ENCODE measurements around the gene MYH11.

MYH11 gene

DNA sequence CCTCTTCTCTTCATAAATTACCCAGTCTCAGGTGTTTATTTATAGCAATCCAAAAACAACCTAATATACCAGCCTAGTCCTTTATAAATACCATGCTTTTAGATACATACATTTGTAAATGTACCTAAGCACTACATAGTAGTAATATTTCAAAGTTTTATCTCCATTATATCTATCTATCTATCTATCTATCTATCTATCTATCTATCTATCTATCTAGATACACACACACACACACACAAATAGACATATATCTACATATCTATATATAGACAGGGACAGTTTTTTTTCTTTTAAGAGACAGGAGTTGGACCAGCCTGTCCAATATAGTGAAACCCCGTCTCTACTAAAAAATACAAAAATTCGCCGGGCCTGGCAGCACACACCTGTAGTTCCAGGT lies 25.7 kb upstream of the MYH11 start:
- H3K4me1 Mint-ChIP-seq = peaks cover 24% of the 10 kb centered on the region
- TF ChIP-seq, protein P1, sequence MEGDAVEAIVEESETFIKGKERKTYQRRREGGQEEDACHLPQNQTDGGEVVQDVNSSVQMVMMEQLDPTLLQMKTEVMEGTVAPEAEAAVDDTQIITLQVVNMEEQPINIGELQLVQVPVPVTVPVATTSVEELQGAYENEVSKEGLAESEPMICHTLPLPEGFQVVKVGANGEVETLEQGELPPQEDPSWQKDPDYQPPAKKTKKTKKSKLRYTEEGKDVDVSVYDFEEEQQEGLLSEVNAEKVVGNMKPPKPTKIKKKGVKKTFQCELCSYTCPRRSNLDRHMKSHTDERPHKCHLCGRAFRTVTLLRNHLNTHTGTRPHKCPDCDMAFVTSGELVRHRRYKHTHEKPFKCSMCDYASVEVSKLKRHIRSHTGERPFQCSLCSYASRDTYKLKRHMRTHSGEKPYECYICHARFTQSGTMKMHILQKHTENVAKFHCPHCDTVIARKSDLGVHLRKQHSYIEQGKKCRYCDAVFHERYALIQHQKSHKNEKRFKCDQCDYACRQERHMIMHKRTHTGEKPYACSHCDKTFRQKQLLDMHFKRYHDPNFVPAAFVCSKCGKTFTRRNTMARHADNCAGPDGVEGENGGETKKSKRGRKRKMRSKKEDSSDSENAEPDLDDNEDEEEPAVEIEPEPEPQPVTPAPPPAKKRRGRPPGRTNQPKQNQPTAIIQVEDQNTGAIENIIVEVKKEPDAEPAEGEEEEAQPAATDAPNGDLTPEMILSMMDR (IDR thresholded peaks at IDR 0.05) = no peak
- H3K36me3 Mint-ChIP-seq (ENCODE audit: low read depth) = peaks cover 44% of the 10 kb centered on the region
- H3K9me3 Mint-ChIP-seq = no peaks in the 10 kb centered on the region
- no peak overlapping the region for H3K4me3 Mint-ChIP-seq
- H3K27me3 Mint-ChIP-seq (ENCODE audit: low read depth, poor library complexity) = no peaks in the 10 kb centered on the region
- H3K27ac Mint-ChIP-seq = no peak overlapping the region
- DNase-seq = no peak

DNA sequence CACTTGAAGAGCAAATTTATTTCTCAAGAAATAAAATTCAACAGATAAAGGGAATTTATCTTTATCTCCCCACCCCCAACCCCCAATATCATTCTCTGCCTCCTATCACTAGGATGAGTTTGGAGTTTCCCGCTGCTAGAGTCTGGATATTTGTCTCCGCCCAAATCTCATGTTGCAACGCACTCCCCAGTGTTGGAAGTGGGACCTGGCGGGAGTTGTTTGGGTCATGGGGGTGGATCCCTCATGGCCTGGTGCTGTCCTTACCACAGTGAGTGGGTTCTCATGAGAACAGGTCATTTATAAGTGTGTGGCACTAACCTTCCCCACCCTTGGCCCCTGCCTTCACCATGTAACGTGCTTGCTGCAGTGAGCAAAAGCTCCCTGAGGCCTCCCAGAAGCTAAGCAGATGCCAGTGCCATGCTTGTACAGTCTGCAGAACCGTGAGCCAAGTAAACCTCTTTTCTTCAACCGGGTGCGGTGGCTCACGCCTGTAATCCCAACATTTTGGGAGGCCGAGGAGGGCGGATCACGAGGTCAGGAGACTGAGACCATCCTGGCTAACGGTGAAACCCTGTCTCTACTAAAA lies 25.1 kb upstream of the MYH11 start:
- no peaks in the 10 kb centered on the region for H3K27me3 Mint-ChIP-seq (ENCODE audit: low read depth, poor library complexity)

DNA sequence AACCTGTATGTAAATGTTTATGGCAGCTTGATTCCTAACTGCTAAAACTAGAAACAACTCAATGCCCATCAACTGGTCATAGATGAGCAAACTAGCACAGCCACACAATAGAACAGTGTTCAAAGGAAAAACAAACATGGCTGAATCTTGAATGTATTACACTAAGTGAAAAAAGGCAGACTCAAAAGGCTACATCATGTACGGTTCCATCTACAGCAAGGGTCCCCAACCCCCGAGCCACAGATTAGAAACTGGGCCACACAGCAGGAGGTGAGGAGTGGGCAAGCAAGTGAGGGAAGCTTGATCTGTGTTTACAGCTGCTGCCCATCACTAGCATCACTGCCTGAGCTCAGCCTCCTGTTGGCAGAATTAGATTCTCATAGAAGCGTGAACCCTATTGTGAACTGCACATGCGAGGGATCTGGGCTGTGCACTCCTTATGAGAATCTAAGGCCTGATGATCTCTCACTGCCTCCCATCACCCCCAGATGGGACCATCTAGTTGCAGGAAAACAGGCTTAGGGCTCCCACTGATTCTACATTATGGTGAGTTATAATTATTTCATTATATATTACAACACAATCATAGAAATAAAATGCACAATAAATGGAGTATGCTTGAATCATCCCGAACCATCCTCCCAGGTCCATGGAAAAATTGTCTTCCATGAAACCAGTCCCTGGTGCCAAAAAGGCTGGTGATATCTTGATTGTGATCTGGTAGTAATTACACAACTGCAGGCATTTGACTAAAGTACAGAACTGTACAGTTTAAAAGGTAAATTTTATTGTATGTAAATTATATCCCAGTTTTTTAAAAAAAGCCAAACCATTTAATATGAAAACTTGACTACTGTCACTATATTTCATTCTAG lies 23.8 kb upstream of the MYH11 start:
- Mint-ChIP-seq H3K9me3 (no peaks in the 10 kb centered on the region), H3K27me3 (ENCODE audit: low read depth, poor library complexity) (no peaks in the 10 kb centered on the region), H3K4me1 (peaks cover 8% of the 10 kb centered on the region), H3K27ac (no peak overlapping the region), H3K4me3 (no peak overlapping the region), H3K36me3 (ENCODE audit: low read depth) (peaks cover 52% of the 10 kb centered on the region)
- DNase-seq = no peak
- TF ChIP-seq, protein P1 (IDR thresholded peaks at IDR 0.05) = no peak

More for the DNA sequence above, 25.1 kb upstream of the MYH11 start:
- peak overlapping the region; percentile 11 for H3K27ac Mint-ChIP-seq
- no peak for DNase-seq
- peaks cover 50% of the 10 kb centered on the region for H3K36me3 Mint-ChIP-seq (ENCODE audit: low read depth)
- H3K9me3 Mint-ChIP-seq = no peaks in the 10 kb centered on the region
- TF ChIP-seq, protein P1 (IDR thresholded peaks at IDR 0.05) = no peak
- H3K4me3 Mint-ChIP-seq = no peak overlapping the region
- H3K4me1 Mint-ChIP-seq = peaks cover 18% of the 10 kb centered on the region

DNA sequence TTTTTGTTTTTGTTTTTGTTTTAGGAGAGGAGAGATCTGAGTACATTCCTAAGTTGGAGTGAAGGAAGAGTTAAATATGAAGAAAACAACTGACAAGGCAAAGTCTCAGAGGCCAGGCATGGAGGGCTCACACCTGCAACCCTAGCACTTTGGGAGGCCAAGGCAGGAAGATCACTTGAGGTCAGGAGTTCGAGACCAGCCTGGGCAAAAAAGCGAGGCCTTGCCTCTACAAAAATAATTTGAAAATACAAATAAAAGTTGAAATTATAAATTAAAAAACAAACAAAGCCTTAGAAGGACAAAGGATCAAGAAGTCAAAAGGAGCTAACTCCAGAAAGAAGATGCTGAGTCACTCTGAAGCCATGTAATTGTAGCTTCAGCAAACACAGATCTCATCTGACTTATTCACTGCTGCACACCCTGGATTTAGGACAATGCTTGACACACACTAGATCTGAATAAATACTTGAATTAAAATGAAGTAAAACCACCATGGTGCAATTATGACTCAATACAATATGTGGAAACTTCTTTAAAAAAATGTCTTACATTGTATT lies 22.5 kb upstream of the MYH11 start:
- peak overlapping the region; percentile 7 for H3K27ac Mint-ChIP-seq
- no peak for DNase-seq

DNA sequence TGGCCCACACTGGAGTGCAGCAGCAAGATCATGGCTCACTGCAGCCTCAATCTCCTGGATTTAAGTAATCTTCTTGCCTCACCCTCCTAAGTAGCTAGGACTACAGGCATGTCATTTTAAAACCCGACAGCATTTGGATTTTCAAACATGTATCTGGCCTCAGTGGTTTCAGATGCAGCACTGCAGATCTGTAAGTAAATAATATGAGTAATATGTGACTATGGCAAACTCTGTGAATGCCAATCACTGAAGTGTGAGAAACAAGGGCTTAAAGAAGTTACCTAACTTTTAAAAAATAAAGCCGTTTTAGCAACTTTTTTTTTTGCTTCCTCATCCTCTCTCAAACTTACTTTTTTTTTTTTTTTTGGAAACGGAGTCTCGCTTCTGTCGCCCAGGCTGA lies 19.7 kb upstream of the MYH11 start:
- peaks cover 2% of the 10 kb centered on the region for H3K4me1 Mint-ChIP-seq
- H3K4me3 Mint-ChIP-seq = no peak overlapping the region
- no peak overlapping the region for H3K27ac Mint-ChIP-seq
- TF ChIP-seq, protein P1 (IDR thresholded peaks at IDR 0.05) = no peak
- no peak for DNase-seq
- no peaks in the 10 kb centered on the region for H3K9me3 Mint-ChIP-seq
- H3K27me3 Mint-ChIP-seq (ENCODE audit: low read depth, poor library complexity) = no peaks in the 10 kb centered on the region
- H3K36me3 Mint-ChIP-seq (ENCODE audit: low read depth) = peaks cover 47% of the 10 kb centered on the region

More for the DNA sequence above, 22.5 kb upstream of the MYH11 start:
- no peaks in the 10 kb centered on the region for H3K27me3 Mint-ChIP-seq (ENCODE audit: low read depth, poor library complexity)
- no peaks in the 10 kb centered on the region for H3K9me3 Mint-ChIP-seq
- peaks cover 7% of the 10 kb centered on the region for H3K4me1 Mint-ChIP-seq
- TF ChIP-seq, protein P1 (IDR thresholded peaks at IDR 0.05) = no peak
- H3K4me3 Mint-ChIP-seq = no peak overlapping the region
- H3K36me3 Mint-ChIP-seq (ENCODE audit: low read depth) = peaks cover 50% of the 10 kb centered on the region

Measured in nephron progenitor cell (in vitro differentiated cells).